HG03039 (cell line): ENCODE results near the gene RAPH1.
"Not testable (repeated sequence)": the region's sequence is repeated elsewhere in the genome, so short reads cannot be mapped to it uniquely, and the experiment has no call there.

Experiments
- ATAC-seq: cut with Tn5 transposase; IDR thresholded peaks from one replicate; pipeline ENCODE4 v1.9.1; 2021; ENCODE audit warnings: mild to moderate bottlenecking, moderate library complexity; ENCODE audit not compliant: unreplicated experiment

RAPH1 gene

GRCh38 chr2:203372706-203373105, 162.4 kb downstream of the RAPH1 start:
- not testable (repeated sequence) for ATAC-seq

- ATAC-seq: no peak
Observed at GRCh38 chr2:203366639-203367466, 168.2 kb downstream of the RAPH1 start.

GRCh38 chr2:203361922-203362321, 173.2 kb downstream of the RAPH1 start:
- ATAC-seq: no peak

- ATAC-seq: no peak
Observed at GRCh38 chr2:203361495-203361894, 173.6 kb downstream of the RAPH1 start.

- ATAC-seq: no peak
Observed at GRCh38 chr2:203360833-203361430, 174.2 kb downstream of the RAPH1 start.

GRCh38 chr2:203359450-203359849, 175.7 kb downstream of the RAPH1 start:
- ATAC-seq: no peak

GRCh38 chr2:203354966-203355365, 180.1 kb downstream of the RAPH1 start:
- ATAC-seq: no peak

GRCh38 chr2:203352604-203353255, 182.4 kb downstream of the RAPH1 start:
- no peak for ATAC-seq

- no peak for ATAC-seq
Observed at GRCh38 chr2:203347375-203347774, 187.7 kb downstream of the RAPH1 start.

GRCh38 chr2:203346612-203347011, 188.5 kb downstream of the RAPH1 start:
- no peak for ATAC-seq

- no peak for ATAC-seq
Observed at GRCh38 chr2:203344667-203345066, 190.4 kb downstream of the RAPH1 start.
